ENCODE data around the gene FHOD1.

FHOD1 gene

DNA sequence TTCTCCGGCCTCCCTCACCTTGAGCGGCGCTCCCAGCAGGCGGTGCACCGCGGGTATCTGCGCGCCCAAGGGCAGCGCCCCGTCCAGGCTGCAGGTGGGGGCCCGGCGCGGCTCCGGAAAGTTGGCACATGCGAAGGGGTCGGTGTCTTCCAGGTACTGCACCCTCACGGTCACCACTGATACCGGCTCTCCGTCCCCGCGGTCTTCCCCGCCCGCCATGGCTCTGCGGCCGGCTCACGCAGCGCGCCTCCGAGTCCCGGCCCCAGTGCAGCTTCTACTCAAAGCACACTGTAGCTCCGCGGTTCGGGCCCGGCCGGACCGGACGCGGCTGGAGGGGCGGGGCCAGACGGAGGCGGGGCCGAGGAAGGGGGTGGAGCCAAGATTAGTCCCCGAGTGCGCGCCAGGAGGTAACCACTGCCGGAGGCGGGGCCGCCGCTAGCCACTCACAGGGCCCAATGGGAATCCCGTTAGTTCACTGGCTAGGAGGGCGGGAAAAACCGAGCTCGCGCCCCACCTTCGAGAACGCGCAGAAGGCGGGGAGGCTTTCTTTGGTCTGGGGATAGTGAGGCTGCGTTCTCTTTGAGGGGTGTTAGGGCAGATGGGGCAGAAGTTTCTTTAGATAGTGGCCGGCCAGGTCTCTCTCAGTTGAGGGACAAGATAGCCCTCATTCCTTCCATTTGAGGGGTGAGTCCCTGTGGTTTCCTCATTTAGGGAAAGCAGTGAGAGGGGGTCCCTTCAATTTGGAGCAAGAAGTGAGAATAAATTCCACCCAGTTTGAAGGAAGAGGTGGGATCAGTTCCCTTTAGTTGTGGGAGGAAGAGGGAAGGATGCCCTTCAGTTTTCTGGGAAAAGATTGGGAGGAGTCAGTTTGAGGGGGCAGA is at the start of gene FHOD1:
Gene FHOD1 (minus strand): TSS at position 290 of the 881 bp plus-strand sequence. CDS start 71 bp downstream, at position 219.
- peak; percentile 96 for DNase-seq

DNA sequence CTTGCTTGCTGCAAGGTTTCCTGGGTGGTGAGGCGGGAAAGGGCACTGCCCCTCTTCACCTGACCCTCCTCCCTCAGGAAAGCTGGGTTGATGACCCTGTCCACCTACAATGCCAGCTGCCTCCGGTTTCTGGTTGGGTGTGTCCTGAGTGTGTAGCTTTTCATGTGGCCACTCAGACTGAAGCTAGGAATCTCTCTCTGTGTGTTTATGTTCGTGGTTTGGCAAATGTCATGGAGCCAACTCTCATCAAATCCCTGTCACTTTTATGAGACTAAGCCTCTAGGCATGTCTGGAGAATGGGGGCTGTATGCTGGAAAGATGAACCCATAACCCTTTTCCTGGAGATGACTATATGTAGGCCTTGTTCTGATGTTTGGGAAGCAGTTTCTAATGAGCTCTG is 49.1 kb upstream of the FHOD1 start:
- DNase-seq = peak; percentile 61

- DNase-seq = no peak
Observed at GRCh38 chr16:67294938-67295361, 47.7 kb upstream of the FHOD1 start.

DNA sequence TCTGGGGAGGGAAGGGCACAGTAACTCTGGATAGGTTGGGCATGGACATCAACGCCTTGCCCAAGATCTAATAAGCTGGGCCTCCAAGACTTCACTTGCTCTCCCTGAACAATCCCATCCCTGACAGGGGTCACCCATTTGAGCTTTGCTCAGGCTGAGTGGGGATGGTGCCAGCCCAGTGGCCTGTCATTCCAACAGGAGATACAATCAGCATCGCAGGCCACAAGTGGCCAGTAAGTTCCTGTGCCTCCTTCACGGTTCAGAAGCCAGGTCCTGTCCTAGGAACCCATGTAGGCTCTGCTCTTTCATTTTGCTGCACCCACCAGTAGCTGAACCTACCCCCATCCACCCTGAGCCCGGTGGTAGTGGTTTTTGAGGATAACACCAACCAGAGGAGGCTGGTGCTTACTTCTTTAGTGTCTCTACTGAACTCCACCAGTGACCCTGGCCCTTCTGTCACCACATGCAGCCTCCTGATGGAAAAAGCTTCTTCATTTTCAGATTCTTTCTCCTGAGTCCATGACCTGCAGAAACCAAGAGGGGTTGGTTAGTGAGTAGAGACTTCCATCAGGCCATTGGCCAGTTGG is 47.0 kb upstream of the FHOD1 start:
- no peak for DNase-seq

DNA sequence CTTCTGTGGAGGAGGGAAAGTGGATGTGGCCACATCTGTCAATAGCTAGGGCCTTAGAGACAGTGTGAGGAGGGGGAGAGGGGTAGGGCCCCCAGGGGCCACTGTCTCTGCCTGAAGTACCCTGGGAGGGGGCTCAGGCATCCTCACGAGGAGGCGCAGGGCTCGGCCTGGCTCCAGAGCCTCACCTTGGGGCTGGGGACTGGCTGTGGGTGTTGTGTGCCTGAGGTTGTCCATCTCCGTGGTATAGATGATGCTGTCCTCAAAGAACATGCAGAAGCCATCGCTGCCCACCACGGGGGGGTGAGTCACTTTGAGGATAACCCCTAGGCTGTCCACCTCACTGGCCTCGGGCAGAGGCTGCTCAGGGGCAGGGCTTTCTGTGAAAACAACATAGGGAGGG is 44.2 kb upstream of the FHOD1 start:
- no peak for DNase-seq

DNA sequence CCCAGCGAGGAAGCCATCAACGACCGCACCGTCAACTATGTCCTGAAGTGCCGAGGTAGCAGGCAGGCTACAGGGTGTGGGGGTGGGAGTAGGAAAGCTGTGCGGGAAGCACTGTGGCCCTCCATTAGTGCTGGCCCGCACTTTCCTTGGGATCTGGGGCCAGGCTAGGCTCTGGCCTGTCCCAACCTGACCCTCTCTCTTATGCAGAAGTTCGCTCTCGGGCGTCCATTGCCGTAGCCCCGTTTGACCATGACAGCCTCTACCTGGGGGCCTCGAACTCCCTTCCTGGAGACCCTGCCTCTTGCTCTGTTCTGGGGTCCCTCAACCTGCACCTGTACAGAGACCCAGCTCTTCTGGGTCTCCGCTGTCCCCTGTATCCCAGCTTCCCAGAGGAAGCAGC is 40.7 kb upstream of the FHOD1 start:
- DNase-seq = no peak

DNA sequence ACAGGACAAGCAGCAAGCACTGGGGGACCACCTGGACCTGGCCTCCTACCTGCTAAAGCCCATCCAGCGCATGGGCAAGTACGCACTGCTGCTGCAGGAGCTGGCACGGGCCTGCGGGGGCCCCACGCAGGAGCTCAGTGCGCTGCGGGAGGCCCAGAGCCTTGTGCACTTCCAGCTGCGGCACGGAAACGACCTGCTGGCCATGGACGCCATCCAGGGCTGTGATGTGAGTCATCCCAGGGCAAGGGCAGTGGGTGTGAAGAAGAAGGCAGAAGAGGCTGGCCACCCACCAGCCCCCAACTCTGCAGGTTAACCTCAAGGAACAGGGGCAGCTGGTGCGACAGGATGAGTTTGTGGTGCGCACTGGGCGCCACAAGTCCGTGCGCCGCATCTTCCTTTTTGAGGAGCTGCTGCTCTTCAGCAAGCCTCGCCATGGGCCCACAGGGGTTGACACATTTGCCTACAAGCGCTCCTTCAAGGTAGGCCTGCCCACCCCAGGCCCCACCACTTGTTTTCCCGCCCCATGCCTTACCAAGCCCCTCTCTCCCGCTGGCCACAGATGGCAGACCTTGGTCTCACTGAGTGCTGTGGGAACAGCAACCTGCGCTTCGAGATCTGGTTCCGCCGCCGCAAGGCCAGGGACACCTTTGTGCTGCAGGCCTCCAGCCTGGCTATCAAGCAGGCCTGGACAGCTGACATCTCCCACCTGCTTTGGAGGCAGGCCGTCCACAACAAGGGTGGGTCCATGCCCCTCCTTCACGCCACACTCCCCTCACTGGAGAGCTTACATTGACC is 39.4 kb upstream of the FHOD1 start:
- DNase-seq = no peak

DNA sequence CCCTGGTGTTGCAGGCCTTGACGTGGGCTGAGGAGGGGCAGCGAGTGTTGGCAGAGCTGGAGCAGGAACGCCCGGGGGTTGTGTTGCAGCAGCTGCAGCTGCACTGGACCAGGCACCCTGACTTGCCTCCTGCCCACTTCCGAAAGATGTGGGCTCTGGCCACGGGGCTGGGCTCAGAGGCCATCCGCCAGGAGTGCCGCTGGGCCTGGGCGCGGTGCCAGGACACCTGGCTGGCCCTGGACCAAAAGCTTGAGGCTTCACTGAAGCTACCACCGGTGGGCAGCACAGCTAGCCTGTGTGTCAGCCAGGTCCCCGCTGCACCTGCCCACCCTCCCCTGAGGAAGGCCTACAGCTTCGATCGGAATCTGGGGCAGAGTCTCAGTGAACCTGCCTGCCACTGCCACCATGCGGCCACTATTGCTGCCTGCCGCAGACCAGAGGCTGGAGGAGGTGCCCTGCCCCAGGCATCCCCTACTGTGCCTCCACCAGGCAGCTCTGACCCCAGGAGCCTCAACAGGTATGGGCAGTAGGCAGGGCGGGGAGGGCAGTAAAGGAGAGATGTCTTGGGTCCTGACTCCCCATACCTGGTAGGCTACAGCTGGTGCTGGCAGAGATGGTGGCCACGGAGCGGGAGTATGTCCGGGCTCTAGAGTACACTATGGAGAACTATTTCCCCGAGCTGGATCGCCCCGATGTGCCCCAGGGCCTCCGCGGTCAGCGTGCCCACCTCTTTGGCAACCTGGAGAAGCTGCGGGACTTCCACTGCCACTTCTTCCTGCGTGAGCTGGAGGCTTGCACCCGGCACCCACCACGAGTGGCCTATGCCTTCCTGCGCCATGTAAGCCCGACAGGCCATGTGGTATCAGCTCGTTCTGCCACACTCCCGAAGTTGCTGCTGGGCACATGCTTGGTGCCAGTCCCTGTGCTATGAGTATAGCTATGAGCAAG is 37.7 kb upstream of the FHOD1 start:
- DNase-seq = no peak

DNA sequence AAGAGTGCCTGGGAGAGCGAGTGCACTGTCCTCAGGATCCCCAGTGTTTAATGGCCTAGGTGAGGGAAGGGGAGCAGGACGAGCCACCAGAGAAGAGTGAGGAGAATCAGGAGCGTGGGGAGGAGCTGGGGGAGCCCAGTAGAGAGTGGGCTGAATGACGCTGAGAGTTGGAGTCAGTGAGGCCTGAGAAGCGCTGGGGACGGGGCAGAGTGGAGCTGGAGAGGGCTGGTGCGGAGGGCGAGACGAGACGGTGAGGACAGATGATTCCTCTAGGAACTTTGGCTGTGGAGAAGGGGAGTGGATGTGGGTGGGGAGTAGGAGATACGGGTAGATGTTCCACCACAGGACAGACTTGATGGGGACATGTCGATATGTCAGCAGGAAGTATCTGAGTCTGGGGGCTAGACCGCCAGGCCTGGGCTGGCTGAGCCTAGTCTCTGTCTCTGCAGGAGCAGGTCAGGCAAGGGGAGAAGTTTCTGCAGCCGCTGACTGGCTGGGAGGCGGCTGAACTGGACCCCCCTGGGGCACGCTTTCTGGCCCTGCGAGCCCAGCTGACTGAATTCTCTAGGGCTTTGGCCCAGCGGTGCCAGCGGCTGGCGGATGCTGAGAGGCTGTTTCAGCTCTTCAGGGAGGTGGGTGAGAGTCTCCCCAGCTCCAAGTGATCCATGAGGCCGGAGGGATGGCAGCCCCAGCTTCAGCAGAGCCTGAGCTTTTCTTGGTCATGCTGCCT is 36.7 kb upstream of the FHOD1 start:
- no peak for DNase-seq

DNA sequence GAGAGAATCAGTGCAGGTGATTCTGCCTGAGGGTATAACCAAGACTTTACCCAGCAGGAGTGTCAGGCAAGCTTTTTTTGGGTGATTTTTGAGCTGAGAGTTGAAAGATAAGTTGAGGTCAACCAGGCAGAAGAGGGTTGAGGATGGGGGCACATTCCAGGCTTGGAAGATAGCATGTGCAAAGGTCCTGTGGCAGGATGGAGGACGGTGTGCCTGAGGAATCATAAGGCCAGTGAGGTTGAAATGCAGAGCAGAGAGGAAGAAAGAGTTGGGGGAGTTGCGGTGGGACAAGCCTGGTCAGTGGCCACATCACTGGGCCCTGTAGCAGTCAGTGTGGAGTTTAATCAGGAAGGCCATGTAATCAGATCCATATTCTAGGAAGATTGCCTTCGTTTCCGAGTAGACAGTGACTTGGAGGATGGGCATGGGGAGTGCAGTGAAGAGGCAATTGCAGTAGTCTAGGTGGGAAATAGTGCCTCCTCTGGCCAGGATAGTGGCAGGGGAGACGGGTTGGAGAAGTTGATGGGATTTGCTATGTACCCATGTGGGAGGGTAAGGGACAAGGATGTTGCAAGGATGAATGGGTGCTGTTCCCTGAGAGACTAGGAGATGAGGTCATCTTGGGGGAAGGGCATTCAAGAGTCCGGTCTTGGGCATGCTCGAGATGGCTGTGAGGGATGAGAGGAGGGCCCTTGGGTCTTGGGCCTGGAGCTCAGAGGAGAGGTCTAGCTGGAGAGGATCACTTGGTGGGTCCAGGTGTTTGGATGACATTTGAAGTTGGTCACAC is 36.0 kb upstream of the FHOD1 start:
- DNase-seq = no peak

GRCh38 chr16:67282447-67282805 is 35.1 kb upstream of the FHOD1 start:
- no peak for DNase-seq

DNA sequence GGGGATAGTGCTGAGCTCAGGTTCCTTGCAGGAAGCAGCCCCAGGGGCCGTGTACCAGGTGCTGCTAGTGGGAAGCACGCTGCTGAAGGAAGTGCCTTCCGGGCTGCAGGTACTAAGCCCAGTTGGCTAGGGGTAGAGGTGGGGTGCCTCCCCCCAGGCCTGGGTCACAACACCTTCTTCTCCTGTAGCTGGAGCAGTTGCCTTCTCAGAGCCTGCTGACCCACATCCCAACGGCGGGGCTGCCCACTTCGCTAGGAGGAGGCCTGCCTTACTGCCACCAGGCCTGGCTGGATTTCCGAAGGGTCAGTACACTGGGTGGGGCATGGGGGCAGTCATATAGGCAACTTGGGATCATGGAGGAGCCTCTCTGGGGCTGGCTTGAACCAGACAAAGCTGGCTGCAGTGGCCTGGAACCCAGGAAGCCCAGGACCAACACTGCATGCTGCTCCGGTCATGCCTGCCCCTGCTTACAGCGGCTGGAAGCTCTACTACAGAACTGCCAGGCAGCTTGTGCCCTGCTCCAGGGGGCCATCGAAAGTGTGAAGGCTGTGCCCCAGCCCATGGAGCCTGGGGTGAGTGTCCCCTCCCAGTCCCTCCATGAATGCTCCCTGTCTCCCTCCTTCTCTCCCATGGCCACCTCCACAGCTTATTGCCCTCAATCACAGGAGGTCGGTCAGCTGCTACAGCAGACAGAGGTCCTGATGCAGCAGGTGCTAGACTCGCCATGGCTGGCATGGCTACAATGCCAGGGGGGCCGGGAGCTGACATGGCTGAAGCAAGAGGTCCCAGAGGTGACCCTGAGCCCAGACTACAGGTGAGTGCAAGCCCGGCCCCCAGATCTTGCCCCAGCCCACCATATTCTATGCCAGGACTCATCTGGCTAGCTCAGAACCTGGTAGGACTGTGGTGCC is 34.5 kb upstream of the FHOD1 start:
- DNase-seq = peak; percentile 9

DNA sequence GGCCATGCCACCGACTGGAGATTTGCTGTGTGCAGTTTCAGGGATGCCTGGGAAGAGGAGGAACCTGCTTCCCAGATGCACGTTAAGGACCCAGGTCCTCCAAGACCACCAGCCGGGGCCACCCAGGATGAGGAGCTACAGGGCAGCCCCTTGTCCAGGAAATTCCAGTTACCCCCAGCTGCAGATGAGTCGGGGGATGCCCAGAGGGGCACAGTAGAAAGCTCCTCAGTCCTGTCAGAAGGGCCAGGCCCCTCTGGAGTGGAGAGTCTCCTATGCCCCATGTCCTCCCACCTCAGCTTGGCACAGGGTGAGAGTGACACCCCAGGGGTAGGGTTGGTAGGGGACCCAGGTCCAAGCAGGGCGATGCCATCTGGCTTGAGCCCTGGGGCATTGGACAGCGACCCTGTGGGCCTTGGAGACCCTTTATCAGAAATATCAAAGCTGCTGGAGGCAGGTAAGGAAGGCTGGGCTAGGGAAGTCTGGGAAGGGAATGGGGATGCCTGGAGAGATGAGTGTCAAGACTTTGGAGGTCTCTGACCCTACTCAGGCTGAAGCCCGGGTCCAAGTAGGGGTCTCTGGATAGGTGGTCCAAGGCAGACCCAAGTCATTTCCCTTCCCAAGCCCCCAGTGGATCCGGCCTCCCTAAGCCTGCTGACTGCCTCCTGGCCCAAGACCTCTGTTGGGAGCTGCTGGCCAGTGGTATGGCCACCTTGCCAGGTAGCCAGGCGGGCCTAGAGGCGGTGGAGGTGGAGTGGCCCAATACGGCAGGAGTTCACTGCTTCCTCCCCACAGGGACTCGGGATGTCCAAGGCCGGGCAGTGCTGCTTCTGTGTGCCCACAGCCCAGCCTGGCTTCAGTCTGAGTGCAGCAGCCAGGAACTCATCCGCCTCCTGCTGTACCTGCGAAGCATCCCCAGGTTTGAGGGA is 33.1 kb upstream of the FHOD1 start:
- DNase-seq = peak; percentile 32

DNA sequence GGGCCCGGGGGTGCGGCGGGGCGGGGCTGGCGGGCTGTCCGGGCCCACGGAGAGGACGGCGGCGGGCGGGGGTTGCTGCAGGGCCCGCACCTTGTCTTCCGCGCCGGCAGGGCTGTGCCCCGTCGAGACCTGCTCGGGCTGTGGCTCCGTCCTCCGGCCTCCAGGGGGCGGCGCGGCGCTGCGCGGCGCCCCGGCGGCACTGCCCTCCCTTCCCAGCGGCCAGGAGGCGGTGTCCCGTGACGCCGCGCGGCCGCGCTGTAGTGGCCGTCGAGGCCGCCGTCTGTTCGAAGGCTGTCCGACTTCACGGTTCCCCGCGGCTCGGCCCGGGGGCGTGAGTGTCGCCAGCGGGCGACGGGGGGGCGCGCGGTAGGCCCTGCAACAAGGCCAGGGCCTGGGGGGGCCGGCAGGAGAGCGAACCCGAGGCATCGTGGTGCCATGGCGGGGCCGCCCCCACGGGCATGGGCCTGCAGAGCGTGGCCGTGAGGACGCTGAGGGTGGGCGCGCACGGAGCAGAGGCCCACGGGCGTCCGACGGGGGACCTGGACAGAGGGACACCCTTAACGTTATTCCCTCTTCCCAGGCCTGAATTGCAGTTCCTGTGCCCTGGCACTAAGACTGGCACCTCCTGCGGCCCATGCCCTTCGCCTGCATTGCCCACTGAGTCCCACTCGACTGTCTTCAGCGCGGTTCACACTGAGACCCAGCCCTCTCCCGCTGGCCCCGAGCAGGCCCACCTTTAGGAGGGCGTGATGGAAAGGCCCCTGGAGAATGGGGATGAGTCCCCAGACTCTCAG is 32.2 kb upstream of the FHOD1 start, which contains the start of gene PLEKHG4:
Gene PLEKHG4 (plus strand): TSS at position 237 of the 794 bp plus-strand sequence. CDS start 513 bp downstream, at position 750.
- DNase-seq = peak; percentile 81

GRCh38 chr16:67278773-67279295 is 31.6 kb upstream of the FHOD1 start:
- no peak for DNase-seq

- no peak for DNase-seq
Observed at GRCh38 chr16:67277999-67278772, 30.9 kb upstream of the FHOD1 start.

Data from left hindlimb (tissue), 1 donor.